ENCODE data around the gene FOLR2.
"Not testable (repeated sequence)": the region's sequence is repeated elsewhere in the genome, so short reads cannot be mapped to it uniquely, and the experiment has no call there.

The FOLR2 gene

GRCh38 chr11:72266960-72267359, 50.4 kb downstream of the FOLR2 start:
- not testable (repeated sequence) for DNase-seq

GRCh38 chr11:72267956-72268617, 51.5 kb downstream of the FOLR2 start:
- DNase-seq, result no peak
